ENCODE data around the gene CPE. TPM values are rescaled to one million over a fixed set of nuclear protein-coding genes. Genes with fewer than 3 reads are reported as not detected.
"Not testable (repeated sequence)": the region's sequence is repeated elsewhere in the genome, so short reads cannot be mapped to it uniquely, and the experiment has no call there.

Gene CPE
- total RNA-seq, 1 donor from 2014 or later: not detected

GRCh38 chr4:165477799-165478198 is 99.0 kb downstream of the CPE start:
- intact Hi-C loops (cut with micrococcal nuclease): no loop called here
- Mint-ChIP-seq H3K27ac (no peak overlapping the region), H3K4me1 (no peaks in the 10 kb centered on the region), H3K27me3 (no peaks in the 10 kb centered on the region), H3K4me3 (no peak overlapping the region), H3K9me3 (peaks cover 9% of the 10 kb centered on the region), H3K36me3 (ENCODE audit: low read depth) (no peaks in the 10 kb centered on the region)
- DNase-seq (no peak), ATAC-seq (ENCODE audit: low read depth) (no peak)
- ChIA-PET CTCF (no interaction called here), POLR2A (no interaction called here)
- no peak for TF ChIP-seq CTCF (IDR thresholded peaks at IDR 0.05)

GRCh38 chr4:165478260-165478659 is 99.5 kb downstream of the CPE start:
- Mint-ChIP-seq H3K36me3 (ENCODE audit: low read depth) (no peaks in the 10 kb centered on the region), H3K9me3 (peaks cover 6% of the 10 kb centered on the region), H3K4me1 (no peaks in the 10 kb centered on the region), H3K27ac (no peak overlapping the region), H3K27me3 (no peaks in the 10 kb centered on the region), H3K4me3 (no peak overlapping the region)
- CTCF ChIA-PET: no interaction called here
- ATAC-seq (ENCODE audit: low read depth) (no peak), DNase-seq (no peak)
- intact Hi-C loops (cut with micrococcal nuclease): no loop called here
- POLR2A ChIA-PET: no interaction called here
- TF ChIP-seq CTCF (IDR thresholded peaks at IDR 0.05): no peak

GRCh38 chr4:165481053-165481835 is 102.4 kb downstream of the CPE start:
- ChIA-PET POLR2A (no interaction called here), CTCF (interaction anchor here (2.2 kb wide), 1 partner anchor 12 kb away, joined by 6 read pairs; no protein-coding TSS in a partner anchor)
- no peak for TF ChIP-seq CTCF (IDR thresholded peaks at IDR 0.05)
- H3K27ac Mint-ChIP-seq: no peak overlapping the region
- no peaks in the 10 kb centered on the region for H3K27me3 Mint-ChIP-seq
- no peak overlapping the region for H3K4me3 Mint-ChIP-seq
- ATAC-seq (ENCODE audit: low read depth) (no peak), DNase-seq (no peak)
- intact Hi-C loops (cut with micrococcal nuclease): no loop called here
- no peaks in the 10 kb centered on the region for H3K36me3 Mint-ChIP-seq (ENCODE audit: low read depth)
- H3K4me1 Mint-ChIP-seq: no peaks in the 10 kb centered on the region
- no peaks in the 10 kb centered on the region for H3K9me3 Mint-ChIP-seq

- H3K36me3 Mint-ChIP-seq (ENCODE audit: low read depth): no peaks in the 10 kb centered on the region
- ATAC-seq (ENCODE audit: low read depth) (no peak), DNase-seq (no peak)
- H3K4me1 Mint-ChIP-seq: peaks cover 6% of the 10 kb centered on the region
- intact Hi-C loops (cut with micrococcal nuclease): loop anchor here (5.0 kb wide), 1 partner anchor 763 kb away; no protein-coding TSS in a partner anchor
- ChIA-PET CTCF (no interaction called here), POLR2A (no interaction called here)
- TF ChIP-seq CTCF (IDR thresholded peaks at IDR 0.05): no peak
- no peaks in the 10 kb centered on the region for H3K9me3 Mint-ChIP-seq
- no peak overlapping the region for H3K4me3 Mint-ChIP-seq
- H3K27ac Mint-ChIP-seq: no peak overlapping the region
- H3K27me3 Mint-ChIP-seq: peaks cover 28% of the 10 kb centered on the region
These were observed 111.0 kb downstream of the CPE start for GRCh38 chr4:165489786-165490185.

- H3K36me3 Mint-ChIP-seq (ENCODE audit: low read depth); DNase-seq; H3K4me1 Mint-ChIP-seq; POLR2A ChIA-PET; H3K4me3 Mint-ChIP-seq; H3K27ac Mint-ChIP-seq; H3K9me3 Mint-ChIP-seq; ATAC-seq (ENCODE audit: low read depth): not testable (repeated sequence)
- intact Hi-C loops (cut with micrococcal nuclease): loop anchor here (5.0 kb wide), 1 partner anchor 760 kb away; no protein-coding TSS in a partner anchor
- CTCF ChIA-PET: interaction anchor here (1.3 to 2.4 kb wide), 3 partner anchors 11 to 599 kb away, joined by 6 to 17 read pairs (median 7); no protein-coding TSS in a partner anchor
- peaks cover 23% of the 10 kb centered on the region for H3K27me3 Mint-ChIP-seq
These were observed 113.8 kb downstream of the CPE start for GRCh38 chr4:165492583-165492982.
